HG03520 (cell line): Measurements from ENCODE around the gene ZNF423.
"Not testable (repeated sequence)": the region's sequence is repeated elsewhere in the genome, so short reads cannot be mapped to it uniquely, and the experiment has no call there.

Experiments used
- ATAC-seq: cut with Tn5 transposase; IDR thresholded peaks from one replicate; pipeline ENCODE4 v1.9.1; 2021; ENCODE audit warnings: mild to moderate bottlenecking, moderate library complexity; ENCODE audit not compliant: unreplicated experiment

The ZNF423 gene

GRCh38 chr16:49871824-49872223 is 15.9 kb upstream of the ZNF423 start:
- ATAC-seq, result not testable (repeated sequence)

- ATAC-seq, result no peak
Measured at GRCh38 chr16:49869731-49870130, 13.8 kb upstream of the ZNF423 start.

GRCh38 chr16:49867796-49868668 is 12.1 kb upstream of the ZNF423 start:
- ATAC-seq, result no peak

- ATAC-seq, result no peak
Measured at GRCh38 chr16:49867234-49867633, 11.3 kb upstream of the ZNF423 start.

- no peak for ATAC-seq
Measured at GRCh38 chr16:49866595-49867071, 10.7 kb upstream of the ZNF423 start.

- no peak for ATAC-seq
Measured at GRCh38 chr16:49862694-49863093, 6.8 kb upstream of the ZNF423 start.

- ATAC-seq, result no peak
Measured at GRCh38 chr16:49861299-49861698, 5.4 kb upstream of the ZNF423 start.

GRCh38 chr16:49860593-49860992 is 4.7 kb upstream of the ZNF423 start:
- ATAC-seq, result no peak

GRCh38 chr16:49859125-49859811 is 3.4 kb upstream of the ZNF423 start:
- ATAC-seq, result no peak

GRCh38 chr16:49858200-49859124 is 2.5 kb upstream of the ZNF423 start:
- ATAC-seq, result no peak

- ATAC-seq, result no peak
Measured at GRCh38 chr16:49857423-49858181, 1.7 kb upstream of the ZNF423 start.

- no peak for ATAC-seq
Measured at GRCh38 chr16:49856672-49857330, 889 bp upstream of the ZNF423 start.

GRCh38 chr16:49855280-49855821 is 561 bp downstream of the ZNF423 start:
- ATAC-seq, result peak; percentile 43

- no peak for ATAC-seq
Measured at GRCh38 chr16:49854796-49855203, 1.1 kb downstream of the ZNF423 start.

GRCh38 chr16:49854188-49854795 is 1.6 kb downstream of the ZNF423 start:
- no peak for ATAC-seq

GRCh38 chr16:49852279-49852678 is 3.6 kb downstream of the ZNF423 start:
- no peak for ATAC-seq

GRCh38 chr16:49851468-49851787 is 4.5 kb downstream of the ZNF423 start:
- ATAC-seq, result no peak

- no peak for ATAC-seq
Measured at GRCh38 chr16:49850558-49851467, 5.1 kb downstream of the ZNF423 start.
